Endothelial cell of umbilical vein (primary cell): ENCODE results near the gene ASB17.

ENCODE experiments used
- FOS ChIP-seq: IDR thresholded peaks from 2 replicates; pipeline ENCODE4 v1.6.1; 2011; ENCODE audit warnings: mild to moderate bottlenecking, low read length, moderate library complexity, borderline replicate concordance; ENCODE audit not compliant: insufficient read depth
- POLR2A ChIP-seq: IDR thresholded peaks from 2 replicates; pipeline ENCODE4 v1.6.1; 2012; ENCODE audit warnings: low read depth, mild to moderate bottlenecking, control low read depth, low read length
- POLR2AphosphoS5 ChIP-seq: IDR thresholded peaks from 2 replicates; pipeline ENCODE4 v1.6.1; 2012; ENCODE audit warnings: low read depth, mild to moderate bottlenecking, control low read depth, low read length, moderate library complexity; ENCODE audit not compliant: insufficient read depth
- TF ChIP-seq, protein P1 (sequence below), 2 donors: IDR thresholded peaks; 1 replicate in 1 of 2; 2 replicates in 1 of 2; pipeline ENCODE4 v1.5.1; 2011; ENCODE audit warnings: low read length in 2 of 2, mild to moderate bottlenecking in 2 of 2, moderate library complexity in 2 of 2, control low read depth in 1 of 2, inconsistent platforms in 1 of 2, low read depth in 1 of 2; ENCODE audit not compliant: insufficient read depth in 1 of 2; ENCODE audit errors: extremely low read depth in 1 of 2

- TF ChIP-seq POLR2AphosphoS5 (no peak), POLR2A (no peak), FOS (no peak)
- TF ChIP-seq, protein P1, sequence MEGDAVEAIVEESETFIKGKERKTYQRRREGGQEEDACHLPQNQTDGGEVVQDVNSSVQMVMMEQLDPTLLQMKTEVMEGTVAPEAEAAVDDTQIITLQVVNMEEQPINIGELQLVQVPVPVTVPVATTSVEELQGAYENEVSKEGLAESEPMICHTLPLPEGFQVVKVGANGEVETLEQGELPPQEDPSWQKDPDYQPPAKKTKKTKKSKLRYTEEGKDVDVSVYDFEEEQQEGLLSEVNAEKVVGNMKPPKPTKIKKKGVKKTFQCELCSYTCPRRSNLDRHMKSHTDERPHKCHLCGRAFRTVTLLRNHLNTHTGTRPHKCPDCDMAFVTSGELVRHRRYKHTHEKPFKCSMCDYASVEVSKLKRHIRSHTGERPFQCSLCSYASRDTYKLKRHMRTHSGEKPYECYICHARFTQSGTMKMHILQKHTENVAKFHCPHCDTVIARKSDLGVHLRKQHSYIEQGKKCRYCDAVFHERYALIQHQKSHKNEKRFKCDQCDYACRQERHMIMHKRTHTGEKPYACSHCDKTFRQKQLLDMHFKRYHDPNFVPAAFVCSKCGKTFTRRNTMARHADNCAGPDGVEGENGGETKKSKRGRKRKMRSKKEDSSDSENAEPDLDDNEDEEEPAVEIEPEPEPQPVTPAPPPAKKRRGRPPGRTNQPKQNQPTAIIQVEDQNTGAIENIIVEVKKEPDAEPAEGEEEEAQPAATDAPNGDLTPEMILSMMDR (IDR thresholded peaks at IDR 0.05; ENCODE audit: extremely low read depth in 1 of 2, insufficient read depth in 1 of 2, low read depth in 1 of 2, low read length in 2 of 2), result no peak
Observed at GRCh38 chr1:75932304-75932703, at the start of gene ASB17.
